ENCODE measurements around the gene AGER.
"Not testable (repeated sequence)": the region's sequence is repeated elsewhere in the genome, so short reads cannot be mapped to it uniquely, and the experiment has no call there.

The AGER gene

GRCh38 chr6:32198345-32198696, 14.3 kb upstream of the AGER start:
- no peak for DNase-seq

- peak; percentile 62 for DNase-seq
Observed at GRCh38 chr6:32196682-32197616, 12.9 kb upstream of the AGER start.

- peak; percentile 96 for DNase-seq
Observed at GRCh38 chr6:32195902-32196681, 12.0 kb upstream of the AGER start.

GRCh38 chr6:32195652-32195901, 11.5 kb upstream of the AGER start:
- peak; percentile 100 for DNase-seq

- DNase-seq, result peak; percentile 57
Observed at GRCh38 chr6:32194825-32195651, 11.0 kb upstream of the AGER start.

- no peak for DNase-seq
Observed at GRCh38 chr6:32194388-32194787, 10.3 kb upstream of the AGER start.

GRCh38 chr6:32193096-32193495, 9.0 kb upstream of the AGER start:
- not testable (repeated sequence) for DNase-seq

GRCh38 chr6:32192608-32193039, 8.6 kb upstream of the AGER start, which contains the start of gene GPSM3:
Gene GPSM3, minus strand, starts transcription at chr6:32192643. Its CDS starts 130 bp downstream, at chr6:32192513.
- DNase-seq, result peak; percentile 58

GRCh38 chr6:32191696-32192607, 7.9 kb upstream of the AGER start:
- DNase-seq, result no peak

- no peak for DNase-seq
Observed at GRCh38 chr6:32190911-32191677, 7.0 kb upstream of the AGER start.

- peak; percentile 97 for DNase-seq
Observed at GRCh38 chr6:32190054-32190851, 6.2 kb upstream of the AGER start, which contains the start of gene PBX2. Gene PBX2, minus strand, starts transcription at chr6:32190202. Its CDS starts 287 bp downstream, at chr6:32189915.

GRCh38 chr6:32189742-32190053, 5.6 kb upstream of the AGER start:
- DNase-seq, result peak; percentile 67

GRCh38 chr6:32189069-32189741, 5.2 kb upstream of the AGER start:
- DNase-seq, result peak; percentile 60

- DNase-seq, result peak; percentile 61
Observed at GRCh38 chr6:32188381-32189068, 4.5 kb upstream of the AGER start.

GRCh38 chr6:32187725-32188380, 3.8 kb upstream of the AGER start:
- DNase-seq, result not testable (repeated sequence)

GRCh38 chr6:32187009-32187709, 3.1 kb upstream of the AGER start:
- no peak for DNase-seq

- DNase-seq, result not testable (repeated sequence)
Observed at GRCh38 chr6:32186151-32186840, 2.2 kb upstream of the AGER start.
